Right lobe of liver (tissue), 4 donors: ENCODE measurements around the gene CYTH2.

Experiments
- POLR2A ChIP-seq: fragments of 450-650 bp; IDR thresholded peaks from one replicate; pipeline ENCODE4 v1.6.1; 2017; ENCODE audit warnings: antibody characterized with exemption, mild to moderate bottlenecking
- TF ChIP-seq, protein P1 (sequence below), 4 donors: fragments of 200-600 bp in 3 of 4; fragments of 450-650 bp in 1 of 4; IDR thresholded peaks; one replicate each; pipeline versions ENCODE4 v1.5.1 to v1.8.0; 2016 to 2022; ENCODE audit warnings: antibody characterized with exemption in 4 of 4, mild to moderate bottlenecking in 2 of 4
- donor health status: DM: no; HTN: no; CAD: no.
- donor health status: DM: no; HTN: no; CAD: no.
- donor health status: DM: no; HTN: yes; CAD: no.

- TF ChIP-seq, protein P1, sequence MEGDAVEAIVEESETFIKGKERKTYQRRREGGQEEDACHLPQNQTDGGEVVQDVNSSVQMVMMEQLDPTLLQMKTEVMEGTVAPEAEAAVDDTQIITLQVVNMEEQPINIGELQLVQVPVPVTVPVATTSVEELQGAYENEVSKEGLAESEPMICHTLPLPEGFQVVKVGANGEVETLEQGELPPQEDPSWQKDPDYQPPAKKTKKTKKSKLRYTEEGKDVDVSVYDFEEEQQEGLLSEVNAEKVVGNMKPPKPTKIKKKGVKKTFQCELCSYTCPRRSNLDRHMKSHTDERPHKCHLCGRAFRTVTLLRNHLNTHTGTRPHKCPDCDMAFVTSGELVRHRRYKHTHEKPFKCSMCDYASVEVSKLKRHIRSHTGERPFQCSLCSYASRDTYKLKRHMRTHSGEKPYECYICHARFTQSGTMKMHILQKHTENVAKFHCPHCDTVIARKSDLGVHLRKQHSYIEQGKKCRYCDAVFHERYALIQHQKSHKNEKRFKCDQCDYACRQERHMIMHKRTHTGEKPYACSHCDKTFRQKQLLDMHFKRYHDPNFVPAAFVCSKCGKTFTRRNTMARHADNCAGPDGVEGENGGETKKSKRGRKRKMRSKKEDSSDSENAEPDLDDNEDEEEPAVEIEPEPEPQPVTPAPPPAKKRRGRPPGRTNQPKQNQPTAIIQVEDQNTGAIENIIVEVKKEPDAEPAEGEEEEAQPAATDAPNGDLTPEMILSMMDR (IDR thresholded peaks at IDR 0.05): no peak
- TF ChIP-seq POLR2A: peak; percentile 96
These were observed at the start of gene CYTH2 for GRCh38 chr19:48469289-48469881.
